ENCODE measurements around the gene WDR62. TPM values are rescaled to one million over a fixed set of nuclear protein-coding genes. Genes with fewer than 3 reads are reported as not detected.
A peak's percentile ranks its signal among the peaks of the same experiment; 100 is the strongest.

The WDR62 gene
- total and polyA plus RNA-seq, 10 of the 15 experiments (the other 5 are each of a cell fraction or from before 2014, with no cell fraction given), result 0.08 to 20.6 (median 10.9) TPM

DNA sequence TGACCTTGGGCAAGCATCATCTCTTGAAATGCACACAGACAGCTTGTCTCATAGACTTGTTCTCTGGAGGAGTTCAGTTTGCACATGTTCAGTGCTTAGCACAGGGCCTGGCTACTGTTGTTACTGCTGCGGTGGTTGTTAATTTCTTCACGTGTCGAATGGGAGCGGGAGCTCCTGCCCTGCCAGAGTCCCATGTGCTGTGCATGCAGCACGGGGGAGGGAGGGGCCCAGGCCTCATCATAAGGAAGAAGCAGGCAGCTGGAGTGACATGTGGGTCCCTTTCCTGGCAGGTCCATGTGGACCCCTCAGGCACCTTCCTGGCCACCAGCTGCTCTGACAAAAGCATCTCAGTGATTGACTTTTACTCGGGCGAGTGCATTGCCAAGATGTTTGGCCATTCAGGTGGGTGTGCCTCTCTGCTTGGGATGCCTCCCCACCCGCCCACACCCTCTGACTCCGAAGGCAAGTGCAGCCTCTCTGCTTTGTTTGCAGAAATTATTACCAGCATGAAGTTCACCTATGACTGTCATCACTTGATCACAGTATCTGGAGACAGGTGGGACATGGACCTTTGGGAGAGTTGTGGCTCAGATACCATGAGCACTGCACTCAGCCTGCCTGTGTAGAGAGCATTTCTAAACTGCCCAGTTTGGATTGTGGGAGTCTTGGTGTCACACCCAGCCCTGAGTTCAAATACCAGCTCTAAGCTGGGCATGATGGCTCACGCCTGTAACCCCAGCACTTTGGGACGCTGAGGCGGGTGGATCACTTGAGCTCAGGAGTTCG lies 36.4 kb downstream of the WDR62 start:
- ChIA-PET RAD21 (ENCODE audit: unreplicated experiment) (no interaction called here), POLR2A (no interaction called here), SMC1A (ENCODE audit: uncharacterized antibody, unreplicated experiment) (no interaction called here), CTCF (no interaction called here)
- no peaks in the 10 kb centered on the region for H3K27me3 ChIP-seq (replicated peaks in 1 of 2; ENCODE audit: control insufficient read depth in 2 of 2, insufficient read depth in 2 of 2, low read length in 1 of 2)
- TF ChIP-seq BCL11A (IDR thresholded peaks at IDR 0.05; ENCODE audit: low read depth, low read length), result no peak
- no peak overlapping the region for H3K4me2 ChIP-seq (ENCODE audit: control insufficient read depth, insufficient read depth)
- 93% methylated on average over 13 of the region's 13 CpGs for WGBS (ENCODE audit: insufficient coverage, insufficient replicate concordance, low lambda C conversion rate, missing lambda C conversion rate)
- FAIRE-seq, result no peak
- no peak for DNase-seq (ENCODE audit: low read depth, low spot score)
- no peak overlapping the region for H3K27ac ChIP-seq (ENCODE audit: control insufficient read depth, insufficient read depth)
- no TSS peak for BruUV-seq (replicated peaks)
- no peaks in the 10 kb centered on the region for H4K20me1 ChIP-seq (ENCODE audit: control insufficient read depth, insufficient read depth)
- intact Hi-C loops (cut with micrococcal nuclease; ENCODE audit: unreplicated experiment) (no loop called here), in situ Hi-C loops (cut with MboI) (no loop called here)
- no peaks in the 10 kb centered on the region for H3K9me3 ChIP-seq (replicated peaks; ENCODE audit: control insufficient read depth, insufficient read depth, low read length)
- peaks cover 13% of the 10 kb centered on the region for H3K4me1 ChIP-seq (ENCODE audit: control insufficient read depth, insufficient read depth, low read length)
- H3K79me2 ChIP-seq (ENCODE audit: control insufficient read depth, insufficient read depth, low read length), result no peaks in the 10 kb centered on the region
- no peak overlapping the region for H2AFZ ChIP-seq (ENCODE audit: control insufficient read depth, low read depth, low read length)
- ATAC-seq, result no peak
- H3K36me3 ChIP-seq (ENCODE audit: control insufficient read depth in 2 of 2, insufficient read depth in 2 of 2, low read length in 1 of 2), result peaks cover 4 to 35% of the 10 kb centered on the region in 2 experiments
- H3K9ac ChIP-seq (ENCODE audit: control insufficient read depth, insufficient read depth, low read length), result no peak overlapping the region
- H3K4me3 ChIP-seq, result no peak overlapping the region

DNA sequence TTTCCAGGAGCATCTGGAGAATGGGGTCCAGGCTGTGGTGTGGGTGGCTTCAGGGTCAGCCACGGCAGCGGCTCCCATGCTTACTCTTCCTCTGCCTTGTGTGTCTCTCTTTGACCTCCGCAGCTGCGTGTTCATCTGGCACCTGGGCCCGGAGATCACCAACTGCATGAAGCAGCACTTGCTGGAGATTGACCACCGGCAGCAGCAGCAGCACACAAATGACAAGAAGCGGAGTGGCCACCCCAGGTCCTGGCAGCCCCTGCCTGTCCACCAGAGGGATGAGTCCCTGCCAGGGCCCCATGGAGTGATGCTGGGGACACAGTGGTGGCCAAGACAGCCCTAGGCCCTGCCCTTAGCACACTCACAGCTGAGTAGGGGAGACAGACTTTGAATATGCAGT lies 37.9 kb downstream of the WDR62 start:
- SMC1A ChIA-PET (ENCODE audit: uncharacterized antibody, unreplicated experiment), result no interaction called here
- FAIRE-seq, result no peak

More for the DNA sequence above, 37.9 kb downstream of the WDR62 start:
- BruUV-seq (replicated peaks), result no TSS peak
- no peak overlapping the region for H3K4me3 ChIP-seq
- no peak for DNase-seq (ENCODE audit: low read depth, low spot score)
- no peak; the same call in 2 of the 3 replicates for ATAC-seq
- peak overlapping the region; percentile 38; the same call in 1 of the 2 replicates for H3K4me2 ChIP-seq (ENCODE audit: control insufficient read depth, insufficient read depth)
- no peaks in the 10 kb centered on the region for H3K79me2 ChIP-seq (ENCODE audit: control insufficient read depth, insufficient read depth, low read length)
- TF ChIP-seq ESRRA (IDR thresholded peaks at IDR 0.05; ENCODE audit: low read length), result no peak
- TF ChIP-seq, protein P1, sequence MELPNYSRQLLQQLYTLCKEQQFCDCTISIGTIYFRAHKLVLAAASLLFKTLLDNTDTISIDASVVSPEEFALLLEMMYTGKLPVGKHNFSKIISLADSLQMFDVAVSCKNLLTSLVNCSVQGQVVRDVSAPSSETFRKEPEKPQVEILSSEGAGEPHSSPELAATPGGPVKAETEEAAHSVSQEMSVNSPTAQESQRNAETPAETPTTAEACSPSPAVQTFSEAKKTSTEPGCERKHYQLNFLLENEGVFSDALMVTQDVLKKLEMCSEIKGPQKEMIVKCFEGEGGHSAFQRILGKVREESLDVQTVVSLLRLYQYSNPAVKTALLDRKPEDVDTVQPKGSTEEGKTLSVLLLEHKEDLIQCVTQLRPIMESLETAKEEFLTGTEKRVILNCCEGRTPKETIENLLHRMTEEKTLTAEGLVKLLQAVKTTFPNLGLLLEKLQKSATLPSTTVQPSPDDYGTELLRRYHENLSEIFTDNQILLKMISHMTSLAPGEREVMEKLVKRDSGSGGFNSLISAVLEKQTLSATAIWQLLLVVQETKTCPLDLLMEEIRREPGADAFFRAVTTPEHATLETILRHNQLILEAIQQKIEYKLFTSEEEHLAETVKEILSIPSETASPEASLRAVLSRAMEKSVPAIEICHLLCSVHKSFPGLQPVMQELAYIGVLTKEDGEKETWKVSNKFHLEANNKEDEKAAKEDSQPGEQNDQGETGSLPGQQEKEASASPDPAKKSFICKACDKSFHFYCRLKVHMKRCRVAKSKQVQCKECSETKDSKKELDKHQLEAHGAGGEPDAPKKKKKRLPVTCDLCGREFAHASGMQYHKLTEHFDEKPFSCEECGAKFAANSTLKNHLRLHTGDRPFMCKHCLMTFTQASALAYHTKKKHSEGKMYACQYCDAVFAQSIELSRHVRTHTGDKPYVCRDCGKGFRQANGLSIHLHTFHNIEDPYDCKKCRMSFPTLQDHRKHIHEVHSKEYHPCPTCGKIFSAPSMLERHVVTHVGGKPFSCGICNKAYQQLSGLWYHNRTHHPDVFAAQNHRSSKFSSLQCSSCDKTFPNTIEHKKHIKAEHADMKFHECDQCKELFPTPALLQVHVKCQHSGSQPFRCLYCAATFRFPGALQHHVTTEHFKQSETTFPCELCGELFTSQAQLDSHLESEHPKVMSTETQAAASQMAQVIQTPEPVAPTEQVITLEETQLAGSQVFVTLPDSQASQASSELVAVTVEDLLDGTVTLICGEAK (IDR thresholded peaks at IDR 0.05; ENCODE audit: borderline replicate concordance), result 0 out of 2 replicates have a peak, but pooled peaks have one; percentile 20
- H3K27ac ChIP-seq (ENCODE audit: control insufficient read depth, insufficient read depth), result no peak overlapping the region
- ChIA-PET POLR2A (no interaction called here), RAD21 (ENCODE audit: unreplicated experiment) (no interaction called here), CTCF (no interaction called here)
- H3K27me3 ChIP-seq (replicated peaks in 1 of 2; ENCODE audit: control insufficient read depth in 2 of 2, insufficient read depth in 2 of 2, low read length in 1 of 2), result no peaks in the 10 kb centered on the region
- in situ Hi-C loops (cut with MboI), result no loop called here
- intact Hi-C loops (cut with micrococcal nuclease; ENCODE audit: unreplicated experiment), result no loop called here
- H2AFZ ChIP-seq (ENCODE audit: control insufficient read depth, low read depth, low read length), result no peak overlapping the region
- H3K9me3 ChIP-seq (replicated peaks; ENCODE audit: control insufficient read depth, insufficient read depth, low read length), result no peaks in the 10 kb centered on the region
- no peaks in the 10 kb centered on the region for H4K20me1 ChIP-seq (ENCODE audit: control insufficient read depth, insufficient read depth)
- 90% methylated on average over 6 of the region's 7 CpGs for whole genome bisulfite sequencing (ENCODE audit: insufficient coverage, insufficient replicate concordance, low lambda C conversion rate, missing lambda C conversion rate)
- no peak overlapping the region for H3K9ac ChIP-seq (ENCODE audit: control insufficient read depth, insufficient read depth, low read length)
- peaks cover 4 to 32% of the 10 kb centered on the region in 2 experiments for H3K36me3 ChIP-seq (ENCODE audit: control insufficient read depth in 2 of 2, insufficient read depth in 2 of 2, low read length in 1 of 2)
- H3K4me1 ChIP-seq (ENCODE audit: control insufficient read depth, insufficient read depth, low read length), result peaks cover 13% of the 10 kb centered on the region
